Activated T-cell treated with anti-CD3 and anti-CD28 coated beads, Interleukin-2, amount 50 U/mL, for 72 hours (primary cell): ENCODE results near the gene KIF19. TPM values are rescaled to one million over a fixed set of nuclear protein-coding genes. Genes with fewer than 3 reads are reported as not detected.

ENCODE experiments used
- ATAC-seq, 2 donors: fragments of 150-1000 bp; cut with Tn5 transposase; replicated peaks in 1 of 2; 2 replicates each; pipeline ENCODE4 v1.10.0; 2021; ENCODE audit warnings: moderate library complexity in 2 of 2, mild to moderate bottlenecking in 1 of 2
- DNase-seq, 2 donors: peaks; one replicate each; pipeline ENCODE4 v3.0.0; 2021 to 2022; ENCODE audit warnings: mixed read lengths in 1 of 2
- H3K27ac Mint-ChIP-seq: one replicate; pipeline ENCODE4 v1.8.0; 2022; ENCODE audit warnings: mild to moderate bottlenecking, moderate library complexity, mixed read lengths
- H3K27me3 Mint-ChIP-seq: one replicate; pipeline ENCODE4 v1.8.0; 2022; ENCODE audit warnings: low read depth, mixed read lengths
- H3K36me3 Mint-ChIP-seq, 2 donors: one replicate each; pipeline ENCODE4 v1.8.0; 2022; ENCODE audit warnings: mixed read lengths in 2 of 2, mild to moderate bottlenecking in 1 of 2; ENCODE audit not compliant: insufficient read depth in 2 of 2
- H3K4me1 Mint-ChIP-seq: one replicate; pipeline ENCODE4 v1.8.0; 2022; ENCODE audit warnings: low read depth, mixed read lengths
- H3K4me3 Mint-ChIP-seq, 2 donors: one replicate each; pipeline ENCODE4 v1.8.0; 2022; ENCODE audit warnings: mild to moderate bottlenecking in 2 of 2, mixed read lengths in 2 of 2, moderate library complexity in 2 of 2
- H3K9me3 Mint-ChIP-seq, 2 donors: one replicate each; pipeline ENCODE4 v1.8.0; 2022; ENCODE audit warnings: mixed read lengths in 2 of 2
- total RNA-seq, 2 donors: library from RNA; stranded (reverse); gene quantifications; one replicate each; pipeline ENCODE4 v1.2.3, GENCODE V29; 2022

Gene KIF19
- total RNA-seq, 2 donors from 2014 or later: 0.25 TPM; not detected in 1

GRCh38 chr17:74314877-74315276 is 11.1 kb upstream of the KIF19 start:
- no peak overlapping the region for H3K4me3 Mint-ChIP-seq
- no peaks in the 10 kb centered on the region for H3K4me1 Mint-ChIP-seq
- no peaks in the 10 kb centered on the region for H3K36me3 Mint-ChIP-seq
- peaks cover 2% of the 10 kb centered on the region in 2 donors for H3K9me3 Mint-ChIP-seq
- no peak for DNase-seq
- no peak for ATAC-seq
- H3K27ac Mint-ChIP-seq: no peak overlapping the region
- peaks cover 4% of the 10 kb centered on the region for H3K27me3 Mint-ChIP-seq

- no peaks in the 10 kb centered on the region for H3K36me3 Mint-ChIP-seq
- H3K4me3 Mint-ChIP-seq: no peak overlapping the region
- ATAC-seq (no peak), DNase-seq (no peak)
- no peaks in the 10 kb centered on the region for H3K4me1 Mint-ChIP-seq
- peaks cover 2% of the 10 kb centered on the region in 2 donors for H3K9me3 Mint-ChIP-seq
- peaks cover 4% of the 10 kb centered on the region for H3K27me3 Mint-ChIP-seq
- H3K27ac Mint-ChIP-seq: no peak overlapping the region
These were observed 9.8 kb upstream of the KIF19 start for GRCh38 chr17:74316220-74316619.

GRCh38 chr17:74317071-74317470 is 9.0 kb upstream of the KIF19 start:
- H3K27me3 Mint-ChIP-seq: peaks cover 9% of the 10 kb centered on the region
- DNase-seq (no peak), ATAC-seq (no peak)
- H3K27ac Mint-ChIP-seq: no peak overlapping the region
- peaks cover 2% of the 10 kb centered on the region in 2 donors for H3K9me3 Mint-ChIP-seq
- no peaks in the 10 kb centered on the region for H3K36me3 Mint-ChIP-seq
- no peaks in the 10 kb centered on the region for H3K4me1 Mint-ChIP-seq
- no peak overlapping the region for H3K4me3 Mint-ChIP-seq

GRCh38 chr17:74318391-74318790 is 7.6 kb upstream of the KIF19 start:
- Mint-ChIP-seq H3K27ac (no peak overlapping the region), H3K27me3 (peaks cover 8% of the 10 kb centered on the region), H3K4me3 (no peak overlapping the region), H3K36me3 (no peaks in the 10 kb centered on the region), H3K4me1 (no peaks in the 10 kb centered on the region), H3K9me3 (no peaks in the 10 kb centered on the region)
- ATAC-seq (no peak), DNase-seq (no peak)

- Mint-ChIP-seq H3K27ac (no peak overlapping the region), H3K27me3 (peaks cover 21% of the 10 kb centered on the region), H3K4me1 (peaks cover 8% of the 10 kb centered on the region), H3K9me3 (no peaks in the 10 kb centered on the region), H3K4me3 (no peak overlapping the region), H3K36me3 (no peaks in the 10 kb centered on the region)
- no peak for DNase-seq
- no peak for ATAC-seq
These were observed 1.5 kb upstream of the KIF19 start for GRCh38 chr17:74324521-74324920.

GRCh38 chr17:74325376-74325742 is 667 bp upstream of the KIF19 start:
- Mint-ChIP-seq H3K36me3 (no peaks in the 10 kb centered on the region), H3K27me3 (peaks cover 21% of the 10 kb centered on the region), H3K27ac (no peak overlapping the region), H3K4me1 (peaks cover 8% of the 10 kb centered on the region), H3K4me3 (peak overlapping the region; percentile 42 to 62), H3K9me3 (no peaks in the 10 kb centered on the region)
- DNase-seq (no peak), ATAC-seq (no peak)

- H3K9me3 Mint-ChIP-seq: no peaks in the 10 kb centered on the region
- ATAC-seq (no peak), DNase-seq (no peak)
- peaks cover 21% of the 10 kb centered on the region for H3K27me3 Mint-ChIP-seq
- H3K27ac Mint-ChIP-seq: no peak overlapping the region
- H3K36me3 Mint-ChIP-seq: no peaks in the 10 kb centered on the region
- peaks cover 8% of the 10 kb centered on the region for H3K4me1 Mint-ChIP-seq
- peak overlapping the region; percentile 7 to 21 for H3K4me3 Mint-ChIP-seq
These were observed 480 bp downstream of the KIF19 start for GRCh38 chr17:74326506-74326905.

GRCh38 chr17:74328487-74328886 is 2.5 kb downstream of the KIF19 start:
- DNase-seq: no peak
- no peaks in the 10 kb centered on the region for H3K9me3 Mint-ChIP-seq
- ATAC-seq: no peak
- H3K27me3 Mint-ChIP-seq: peaks cover 13% of the 10 kb centered on the region
- H3K4me3 Mint-ChIP-seq: no peak overlapping the region
- H3K27ac Mint-ChIP-seq: no peak overlapping the region
- no peaks in the 10 kb centered on the region for H3K36me3 Mint-ChIP-seq
- H3K4me1 Mint-ChIP-seq: peaks cover 8% of the 10 kb centered on the region

- Mint-ChIP-seq H3K27me3 (peaks cover 13% of the 10 kb centered on the region), H3K27ac (no peak overlapping the region), H3K4me3 (no peak overlapping the region), H3K36me3 (no peaks in the 10 kb centered on the region), H3K9me3 (no peaks in the 10 kb centered on the region), H3K4me1 (peaks cover 8% of the 10 kb centered on the region)
- DNase-seq (no peak), ATAC-seq (no peak)
These were observed 3.4 kb downstream of the KIF19 start for GRCh38 chr17:74329378-74329777.

GRCh38 chr17:74330446-74330845 is 4.4 kb downstream of the KIF19 start:
- H3K27me3 Mint-ChIP-seq: peaks cover 13% of the 10 kb centered on the region
- H3K36me3 Mint-ChIP-seq: no peaks in the 10 kb centered on the region
- no peak overlapping the region for H3K27ac Mint-ChIP-seq
- H3K4me1 Mint-ChIP-seq: peaks cover 2% of the 10 kb centered on the region
- no peak overlapping the region for H3K4me3 Mint-ChIP-seq
- H3K9me3 Mint-ChIP-seq: no peaks in the 10 kb centered on the region
- no peak for ATAC-seq
- DNase-seq: no peak

GRCh38 chr17:74332017-74332650 is 6.1 kb downstream of the KIF19 start:
- Mint-ChIP-seq H3K4me3 (no peak overlapping the region), H3K4me1 (no peaks in the 10 kb centered on the region), H3K9me3 (no peaks in the 10 kb centered on the region), H3K27me3 (peaks cover 5% of the 10 kb centered on the region), H3K36me3 (no peaks in the 10 kb centered on the region), H3K27ac (no peak overlapping the region)
- ATAC-seq (no peak), DNase-seq (no peak)

GRCh38 chr17:74332763-74333283 is 6.8 kb downstream of the KIF19 start:
- ATAC-seq (no peak), DNase-seq (no peak)
- Mint-ChIP-seq H3K9me3 (no peaks in the 10 kb centered on the region), H3K27me3 (no peaks in the 10 kb centered on the region), H3K27ac (no peak overlapping the region), H3K4me1 (no peaks in the 10 kb centered on the region), H3K36me3 (no peaks in the 10 kb centered on the region), H3K4me3 (no peak overlapping the region)

- Mint-ChIP-seq H3K27ac (no peak overlapping the region), H3K9me3 (no peaks in the 10 kb centered on the region), H3K4me3 (no peak overlapping the region), H3K4me1 (no peaks in the 10 kb centered on the region), H3K27me3 (no peaks in the 10 kb centered on the region), H3K36me3 (no peaks in the 10 kb centered on the region)
- ATAC-seq (no peak), DNase-seq (no peak)
These were observed 8.5 kb downstream of the KIF19 start for GRCh38 chr17:74334393-74335039.
